Heart left ventricle (tissue), 13 donors: Measurements from ENCODE around the gene ITK.

ENCODE experiments used
- CTCF ChIP-seq, 12 donors: fragments of 200-600 bp; sonication (generic) in 4 of 12; IDR thresholded peaks; one replicate each; pipeline versions ENCODE4 v1.5.0 to v1.8.0; 2018 to 2022; ENCODE audit warnings: antibody characterized with exemption in 12 of 12, mild to moderate bottlenecking in 5 of 12
- POLR2A ChIP-seq, 2 donors: fragments of 450-650 bp; IDR thresholded peaks; one replicate each; pipeline ENCODE4 v1.6.1; 2017; ENCODE audit warnings: antibody characterized with exemption in 2 of 2, mild to moderate bottlenecking in 2 of 2, moderate library complexity in 2 of 2
- donor health status: ischemic (EF 13 %, LVEDD 7.1; RV severe dilation, severe dysfunction).
- donor health status: DM: no; HTN: yes; CAD: no.
- donor health status: DM: no; HTN: no; CAD: no.
- donor health status: ischemic (EF 25% LVEDD 6.9; RV normal size, moderate dysfunction).
- donor health status: ischemic (EF 25% LVEDD 5.7; RV mildly dilated, moderate dysfunction).
- donor health status: ischemic (EF 35%, LVEDD 5.7; RV mildly dilated, moderate dysfunction).
- donor health status: nonischemic (EF 11% LVEDD 7.7; RV severe dilation, severe dysfunction).
- donor health status: DM: yes; HTN: yes; CAD: no.
- donor health status: PGD.
- donor health status: ischemic (EF 29% LVEDD 5.4; RV normal size, mild dysfunction).
- donor health status: nonischemic (EF 23%, LVEDD 6.1; RV moderate dilation, normal function).

GRCh38 chr5:157258450-157258849, 77.8 kb downstream of the ITK start:
- TF ChIP-seq CTCF (IDR thresholded peaks at IDR 0.05) (no peak), POLR2A (IDR thresholded peaks at IDR 0.05) (no peak)
